LNCaP clone FGC (cell line): ENCODE results near the gene PRKAG2.

Experiments used
- DNase-seq: peaks from one replicate; pipeline ENCODE4 v3.0.0-alpha.2; 2011; ENCODE audit warnings: low read depth
- H3K4me3 ChIP-seq: 2 replicates; pipeline ENCODE4 v1.5.1; 2011; ENCODE audit warnings: mild to moderate bottlenecking, low read depth, low read length, control low read depth
- CTCF ChIP-seq: IDR thresholded peaks from 2 replicates; pipeline ENCODE4 v1.5.1; 2012; ENCODE audit warnings: mild to moderate bottlenecking; ENCODE audit not compliant: control insufficient read depth, insufficient read depth; ENCODE audit errors: extremely low read depth

The PRKAG2 gene

GRCh38 chr7:151506901-151507382 lies 370.0 kb downstream of the PRKAG2 start:
- no peak for DNase-seq
- TF ChIP-seq CTCF = no peak

More at GRCh38 chr7:151506901-151507382, 370.0 kb downstream of the PRKAG2 start:
- no peak overlapping the region for H3K4me3 ChIP-seq
